Activated T-helper 17 cell treated with anti-CD3 and anti-CD28 coated beads, Interleukin-2, amount 50 U/mL, for 72 hours (primary cell): ENCODE data around the gene SUSD6. TPM values are rescaled to one million over a fixed set of nuclear protein-coding genes. Genes with fewer than 3 reads are reported as not detected.

ENCODE experiments used
- ATAC-seq: fragments of 150-1000 bp; cut with Tn5 transposase; replicated peaks from 2 replicates; pipeline ENCODE4 v1.10.0; 2021; ENCODE audit warnings: mild to moderate bottlenecking, moderate library complexity
- H3K27ac Mint-ChIP-seq: one replicate; pipeline ENCODE4 v1.8.0; 2022; ENCODE audit warnings: mixed read lengths
- H3K27me3 Mint-ChIP-seq: one replicate; pipeline ENCODE4 v1.8.0; 2022; ENCODE audit warnings: mixed read lengths
- H3K36me3 Mint-ChIP-seq: one replicate; pipeline ENCODE4 v1.8.0; 2022; ENCODE audit warnings: low read depth, mild to moderate bottlenecking, mixed read lengths
- H3K4me1 Mint-ChIP-seq: one replicate; pipeline ENCODE4 v1.8.0; 2022; ENCODE audit warnings: mixed read lengths
- H3K4me3 Mint-ChIP-seq: one replicate; pipeline ENCODE4 v1.8.0; 2022; ENCODE audit warnings: mild to moderate bottlenecking, mixed read lengths
- H3K9me3 Mint-ChIP-seq: one replicate; pipeline ENCODE4 v1.8.0; 2022; ENCODE audit warnings: mixed read lengths
- total RNA-seq, 2 donors: library from RNA; stranded (reverse); gene quantifications; one replicate each; pipeline ENCODE4 v1.2.3, GENCODE V29; 2022

SUSD6 gene
- total RNA-seq, 2 donors from 2014 or later = 76.9 to 96.4 TPM

GRCh38 chr14:69673104-69673503 lies 61.7 kb downstream of the SUSD6 start:
- Mint-ChIP-seq H3K36me3 (peaks cover 78% of the 10 kb centered on the region), H3K4me3 (peak overlapping the region; percentile 84), H3K27ac (peak overlapping the region; percentile 98), H3K9me3 (no peaks in the 10 kb centered on the region), H3K27me3 (no peaks in the 10 kb centered on the region), H3K4me1 (peaks cover 73% of the 10 kb centered on the region)
- ATAC-seq = no peak

- Mint-ChIP-seq H3K27ac (peak overlapping the region; percentile 98), H3K9me3 (no peaks in the 10 kb centered on the region), H3K36me3 (peaks cover 79% of the 10 kb centered on the region), H3K4me1 (peaks cover 72% of the 10 kb centered on the region), H3K27me3 (no peaks in the 10 kb centered on the region), H3K4me3 (peak overlapping the region; percentile 84)
- ATAC-seq = no peak
Measured at GRCh38 chr14:69673578-69674305, 62.3 kb downstream of the SUSD6 start.

GRCh38 chr14:69674546-69675244 lies 63.3 kb downstream of the SUSD6 start:
- H3K4me1 Mint-ChIP-seq = peaks cover 68% of the 10 kb centered on the region
- peaks cover 77% of the 10 kb centered on the region for H3K36me3 Mint-ChIP-seq
- ATAC-seq = peak; percentile 43
- peak overlapping the region; percentile 98 for H3K27ac Mint-ChIP-seq
- H3K4me3 Mint-ChIP-seq = peak overlapping the region; percentile 84
- H3K27me3 Mint-ChIP-seq = no peaks in the 10 kb centered on the region
- H3K9me3 Mint-ChIP-seq = no peaks in the 10 kb centered on the region

GRCh38 chr14:69675245-69675583 lies 63.8 kb downstream of the SUSD6 start:
- ATAC-seq = no peak
- Mint-ChIP-seq H3K27ac (peak overlapping the region; percentile 98), H3K4me3 (peak overlapping the region; percentile 84), H3K36me3 (peaks cover 74% of the 10 kb centered on the region), H3K27me3 (no peaks in the 10 kb centered on the region), H3K9me3 (no peaks in the 10 kb centered on the region), H3K4me1 (peaks cover 64% of the 10 kb centered on the region)

GRCh38 chr14:69675877-69676416 lies 64.6 kb downstream of the SUSD6 start:
- H3K9me3 Mint-ChIP-seq = no peaks in the 10 kb centered on the region
- peaks cover 74% of the 10 kb centered on the region for H3K36me3 Mint-ChIP-seq
- ATAC-seq = peak; percentile 85
- peak overlapping the region; percentile 98 for H3K27ac Mint-ChIP-seq
- no peaks in the 10 kb centered on the region for H3K27me3 Mint-ChIP-seq
- H3K4me1 Mint-ChIP-seq = peaks cover 67% of the 10 kb centered on the region
- peak overlapping the region; percentile 84 for H3K4me3 Mint-ChIP-seq

- no peaks in the 10 kb centered on the region for H3K9me3 Mint-ChIP-seq
- peak; percentile 34 for ATAC-seq
- H3K4me1 Mint-ChIP-seq = peaks cover 67% of the 10 kb centered on the region
- peak overlapping the region; percentile 98 for H3K27ac Mint-ChIP-seq
- H3K27me3 Mint-ChIP-seq = no peaks in the 10 kb centered on the region
- H3K4me3 Mint-ChIP-seq = peak overlapping the region; percentile 84
- peaks cover 74% of the 10 kb centered on the region for H3K36me3 Mint-ChIP-seq
Measured at GRCh38 chr14:69676723-69677122, 65.3 kb downstream of the SUSD6 start.

- no peaks in the 10 kb centered on the region for H3K9me3 Mint-ChIP-seq
- H3K27me3 Mint-ChIP-seq = no peaks in the 10 kb centered on the region
- peak overlapping the region; percentile 75 for H3K4me3 Mint-ChIP-seq
- ATAC-seq = no peak
- H3K4me1 Mint-ChIP-seq = peaks cover 65% of the 10 kb centered on the region
- peak overlapping the region; percentile 37 for H3K27ac Mint-ChIP-seq
- H3K36me3 Mint-ChIP-seq = peaks cover 59% of the 10 kb centered on the region
Measured at GRCh38 chr14:69680297-69680696, 68.9 kb downstream of the SUSD6 start.

GRCh38 chr14:69682136-69682535 lies 70.7 kb downstream of the SUSD6 start:
- Mint-ChIP-seq H3K4me1 (peaks cover 62% of the 10 kb centered on the region), H3K36me3 (peaks cover 56% of the 10 kb centered on the region), H3K27ac (peak overlapping the region; percentile 79), H3K9me3 (no peaks in the 10 kb centered on the region), H3K4me3 (peak overlapping the region; percentile 75), H3K27me3 (no peaks in the 10 kb centered on the region)
- ATAC-seq = no peak

- H3K4me1 Mint-ChIP-seq = peaks cover 63% of the 10 kb centered on the region
- H3K4me3 Mint-ChIP-seq = peak overlapping the region; percentile 75
- no peaks in the 10 kb centered on the region for H3K9me3 Mint-ChIP-seq
- H3K27me3 Mint-ChIP-seq = no peaks in the 10 kb centered on the region
- peak; percentile 27 for ATAC-seq
- peaks cover 57% of the 10 kb centered on the region for H3K36me3 Mint-ChIP-seq
- H3K27ac Mint-ChIP-seq = peak overlapping the region; percentile 79
Measured at GRCh38 chr14:69682621-69683263, 71.3 kb downstream of the SUSD6 start.

GRCh38 chr14:69683971-69684370 lies 72.6 kb downstream of the SUSD6 start:
- Mint-ChIP-seq H3K36me3 (peaks cover 62% of the 10 kb centered on the region), H3K4me3 (peak overlapping the region; percentile 75)

GRCh38 chr14:69684461-69685217 lies 73.2 kb downstream of the SUSD6 start:
- Mint-ChIP-seq H3K36me3 (peaks cover 69% of the 10 kb centered on the region), H3K4me1 (peaks cover 76% of the 10 kb centered on the region), H3K9me3 (no peaks in the 10 kb centered on the region), H3K4me3 (peak overlapping the region; percentile 75), H3K27ac (peak overlapping the region; percentile 79), H3K27me3 (no peaks in the 10 kb centered on the region)
- ATAC-seq = peak; percentile 37

More at GRCh38 chr14:69683971-69684370, 72.6 kb downstream of the SUSD6 start:
- Mint-ChIP-seq H3K9me3 (no peaks in the 10 kb centered on the region), H3K27me3 (no peaks in the 10 kb centered on the region), H3K4me1 (peaks cover 74% of the 10 kb centered on the region), H3K27ac (peak overlapping the region; percentile 79)
- no peak for ATAC-seq

- peak overlapping the region; percentile 75 for H3K4me3 Mint-ChIP-seq
- no peaks in the 10 kb centered on the region for H3K27me3 Mint-ChIP-seq
- peak overlapping the region; percentile 79 for H3K27ac Mint-ChIP-seq
- no peaks in the 10 kb centered on the region for H3K9me3 Mint-ChIP-seq
- peaks cover 77% of the 10 kb centered on the region for H3K4me1 Mint-ChIP-seq
- H3K36me3 Mint-ChIP-seq = peaks cover 72% of the 10 kb centered on the region
- peak; percentile 95 for ATAC-seq
Measured at GRCh38 chr14:69685218-69685616, 73.8 kb downstream of the SUSD6 start.

- ATAC-seq = peak; percentile 70
- Mint-ChIP-seq H3K4me1 (peaks cover 76% of the 10 kb centered on the region), H3K27ac (peak overlapping the region; percentile 79), H3K9me3 (no peaks in the 10 kb centered on the region), H3K27me3 (no peaks in the 10 kb centered on the region), H3K4me3 (peak overlapping the region; percentile 75), H3K36me3 (peaks cover 72% of the 10 kb centered on the region)
Measured at GRCh38 chr14:69685716-69686115, 74.3 kb downstream of the SUSD6 start.
